HG03108 (cell line): ENCODE measurements around the gene BCAS3.
"Not testable (repeated sequence)": the region's sequence is repeated elsewhere in the genome, so short reads cannot be mapped to it uniquely, and the experiment has no call there.

ENCODE experiments used
- ATAC-seq: cut with Tn5 transposase; IDR thresholded peaks from one replicate; pipeline ENCODE4 v1.9.1; 2021; ENCODE audit warnings: moderate library complexity; ENCODE audit not compliant: unreplicated experiment

The BCAS3 gene

DNA sequence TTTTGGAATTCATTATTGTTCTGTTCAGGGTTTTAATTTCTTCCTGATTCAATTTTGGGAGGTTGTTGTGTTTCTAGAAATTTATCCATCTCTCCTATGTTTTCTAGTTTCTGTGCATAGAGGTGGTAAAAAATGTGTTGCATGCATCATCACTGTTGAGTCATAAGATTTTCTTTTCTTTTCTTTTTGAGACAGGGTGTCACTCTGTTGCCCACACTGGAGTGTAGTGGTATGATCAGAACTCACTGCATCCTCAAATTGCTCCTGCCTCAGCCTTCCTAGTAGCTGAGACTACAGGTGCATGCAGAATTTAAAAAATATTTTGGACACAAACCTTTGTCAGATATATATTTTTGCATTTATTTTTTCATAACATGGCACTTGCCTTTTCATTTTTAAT lies 184.8 kb downstream of the BCAS3 start:
- ATAC-seq = no peak

DNA sequence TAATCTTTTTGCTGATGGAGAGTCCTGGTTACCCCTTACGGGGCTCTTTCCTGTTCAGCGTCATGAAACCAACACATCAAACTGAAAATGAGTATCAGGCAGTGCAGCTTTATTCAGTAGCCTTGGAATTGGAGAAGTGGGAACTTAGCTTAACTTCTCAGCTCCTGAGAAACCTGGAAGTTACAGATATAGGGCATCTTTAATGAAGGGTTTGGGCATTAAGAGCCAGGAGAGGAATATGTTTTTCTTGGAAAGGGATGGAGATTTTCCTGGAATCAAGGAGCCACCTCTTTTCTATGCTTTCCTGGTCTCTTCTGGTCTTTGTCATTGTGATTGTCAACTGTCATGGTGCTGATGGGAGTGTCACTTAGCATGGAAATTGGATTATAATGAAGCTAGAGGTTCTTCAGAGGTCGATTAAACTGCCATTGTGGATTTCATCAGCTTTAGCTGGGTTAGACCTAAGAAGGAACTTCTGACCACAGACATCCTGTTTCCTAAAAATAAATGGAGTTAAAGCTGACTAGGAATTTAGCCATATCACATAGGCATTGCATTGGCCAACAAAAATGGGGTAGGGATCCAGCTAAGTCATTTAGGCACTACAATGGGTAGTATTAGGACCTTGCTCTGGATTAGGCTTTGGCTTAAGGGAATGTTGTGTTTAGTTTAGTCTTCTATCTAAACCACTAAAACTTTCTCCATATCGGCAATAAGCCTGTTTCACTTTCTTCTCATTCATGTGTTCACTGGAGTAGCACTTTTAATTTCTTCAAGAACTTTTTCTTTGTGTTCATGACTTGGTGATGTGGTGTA lies 186.4 kb downstream of the BCAS3 start:
- ATAC-seq = no peak

DNA sequence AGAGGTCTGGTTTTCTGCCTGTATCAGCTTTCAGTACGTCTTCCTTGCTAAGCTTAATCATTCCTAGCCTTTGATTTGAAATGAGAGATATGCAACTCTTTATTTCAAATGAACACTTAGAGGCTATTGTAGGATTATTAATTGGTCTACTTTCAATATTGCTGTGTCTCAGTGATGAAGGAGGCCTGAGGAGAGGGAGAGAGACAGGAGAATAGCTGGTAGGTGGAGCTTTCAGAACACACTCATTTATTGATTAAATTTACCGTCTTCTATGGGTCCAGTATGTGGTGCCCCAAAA lies 187.0 kb downstream of the BCAS3 start:
- no peak for ATAC-seq

DNA sequence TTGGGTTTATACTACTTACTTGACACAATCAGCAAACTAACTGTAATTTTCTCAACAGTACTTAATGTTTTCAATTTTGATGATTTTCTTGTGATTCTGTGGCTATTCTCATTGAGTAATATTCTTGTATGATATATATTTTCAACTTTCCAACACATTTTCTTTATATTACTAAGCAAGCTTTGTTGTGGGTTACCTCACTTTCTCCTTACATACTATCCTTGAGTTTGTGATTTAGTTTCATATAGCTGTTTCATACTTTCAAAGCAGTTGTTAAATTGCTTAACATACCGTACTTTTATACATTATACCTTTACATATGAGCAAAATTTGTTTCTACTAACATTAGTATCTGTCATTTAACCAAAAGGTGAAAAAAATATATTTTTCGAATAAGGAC lies 197.1 kb downstream of the BCAS3 start:
- no peak for ATAC-seq

DNA sequence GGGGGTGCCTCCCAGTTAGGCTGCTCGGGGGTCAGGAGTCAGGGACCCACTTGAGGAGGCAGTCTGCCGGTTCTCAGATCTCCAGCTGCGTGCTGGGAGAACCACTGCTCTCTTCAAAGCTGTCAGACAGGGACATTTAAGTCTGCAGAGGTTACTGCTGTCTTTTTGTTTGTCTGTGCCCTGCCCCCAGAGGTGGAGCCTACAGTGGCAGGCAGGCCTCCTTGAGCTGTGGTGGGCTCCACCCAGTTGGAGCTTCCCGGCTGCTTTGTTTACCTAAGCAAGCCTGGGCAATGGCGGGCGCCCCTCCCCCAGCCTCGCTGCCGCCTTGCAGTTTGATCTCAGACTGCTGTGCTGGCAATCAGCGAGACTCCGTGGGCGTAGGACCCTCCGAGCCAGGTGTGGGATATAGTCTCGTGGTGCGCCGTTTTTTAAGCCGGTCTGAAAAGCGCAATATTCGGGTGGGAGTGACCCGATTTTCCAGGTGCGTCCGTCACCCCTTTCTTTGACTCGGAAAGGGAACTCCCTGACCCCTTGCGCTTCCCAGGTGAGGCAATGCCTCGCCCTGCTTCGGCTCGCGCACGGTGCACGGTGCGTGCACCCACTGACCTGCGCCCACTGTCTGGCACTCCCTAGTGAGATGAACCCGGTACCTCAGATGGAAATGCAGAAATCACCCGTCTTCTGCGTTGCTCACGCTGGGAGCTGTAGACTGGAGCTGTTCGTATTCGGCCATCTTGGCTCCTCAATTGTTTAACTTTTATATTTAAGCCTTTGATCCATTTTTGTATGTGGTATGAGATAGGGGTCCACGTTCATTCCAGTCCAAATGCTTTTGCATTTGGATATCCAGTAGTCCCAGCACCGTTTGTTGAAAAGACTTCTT lies 209.3 kb downstream of the BCAS3 start:
- not testable (repeated sequence) for ATAC-seq

DNA sequence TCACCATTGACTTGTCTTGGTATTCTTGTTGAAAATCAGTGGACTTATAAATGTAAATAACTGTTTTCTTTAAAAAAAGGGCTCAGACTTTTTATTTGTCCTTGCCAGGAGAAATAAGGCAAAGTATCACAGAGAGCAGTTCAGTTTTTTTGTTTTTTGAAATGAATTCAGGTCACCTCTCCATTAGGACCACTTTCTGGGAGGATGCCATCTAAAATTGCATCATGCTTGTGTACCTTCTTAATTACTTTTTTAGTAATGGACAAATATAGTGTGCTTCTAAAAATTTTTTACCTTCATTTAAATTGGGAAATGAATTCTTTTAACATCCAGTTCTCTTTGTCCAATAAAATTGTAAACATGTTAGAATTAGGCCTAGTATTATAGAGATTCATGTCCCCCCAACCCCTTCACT lies 210.0 kb downstream of the BCAS3 start:
- no peak for ATAC-seq

DNA sequence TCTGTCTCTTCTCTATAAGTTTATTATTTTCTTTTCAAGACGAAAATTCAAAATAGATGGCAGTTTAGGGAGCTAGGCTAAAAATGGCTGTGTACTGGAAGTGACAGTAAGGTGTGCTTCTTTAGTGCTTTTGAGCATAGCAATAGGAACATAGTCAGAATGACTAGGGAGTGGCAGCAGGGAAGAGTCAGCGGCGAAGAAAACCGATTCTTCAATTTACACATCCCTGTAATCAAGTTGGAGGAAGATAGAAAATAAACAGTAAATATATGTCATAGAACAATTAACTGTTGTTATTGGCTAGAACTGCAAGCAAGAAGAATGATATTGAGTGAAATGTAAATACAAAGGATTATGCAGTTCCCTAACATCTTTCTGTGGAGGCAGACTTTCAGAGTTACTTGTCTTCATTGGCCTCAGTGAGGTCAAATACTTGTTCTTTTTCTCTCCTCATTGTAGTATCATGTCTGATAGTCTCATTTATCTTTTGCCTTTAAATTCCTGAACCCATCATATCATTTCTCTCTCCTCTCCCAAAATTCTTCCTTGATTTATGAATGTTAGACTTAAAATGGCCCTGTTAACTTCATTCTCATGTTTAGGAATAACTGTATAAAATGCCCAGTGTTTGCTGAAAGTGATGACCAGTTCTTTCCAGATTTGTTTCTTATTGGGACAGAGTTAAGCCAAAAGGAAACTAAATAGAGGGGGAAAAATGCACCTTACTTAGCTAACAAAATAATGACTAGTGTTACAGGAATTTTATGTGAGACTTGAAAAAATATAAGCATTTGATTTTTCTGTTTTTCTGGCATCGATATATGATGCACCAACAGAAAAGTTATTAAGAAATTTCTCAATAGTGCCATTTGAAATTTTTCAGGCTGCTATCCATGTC lies 211.4 kb downstream of the BCAS3 start:
- ATAC-seq = no peak

DNA sequence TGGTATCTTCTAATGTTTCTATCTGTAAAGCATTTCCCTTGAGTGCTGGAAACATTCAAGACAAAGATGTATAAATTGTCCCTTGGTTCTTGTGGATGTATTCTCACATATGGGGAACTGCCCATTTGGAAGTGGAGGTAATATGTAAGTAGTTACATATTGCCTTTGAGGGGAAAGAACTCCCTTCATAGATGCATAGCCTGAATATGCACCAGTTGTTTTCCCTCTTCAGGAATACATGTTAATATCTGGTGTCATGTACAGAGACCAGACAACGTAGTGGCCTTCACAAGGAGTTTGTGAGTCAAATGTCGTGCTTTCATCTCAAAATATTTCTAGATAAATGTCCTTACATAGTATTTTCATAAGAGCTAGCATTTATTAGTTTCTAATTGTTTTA lies 213.5 kb downstream of the BCAS3 start:
- no peak for ATAC-seq

DNA sequence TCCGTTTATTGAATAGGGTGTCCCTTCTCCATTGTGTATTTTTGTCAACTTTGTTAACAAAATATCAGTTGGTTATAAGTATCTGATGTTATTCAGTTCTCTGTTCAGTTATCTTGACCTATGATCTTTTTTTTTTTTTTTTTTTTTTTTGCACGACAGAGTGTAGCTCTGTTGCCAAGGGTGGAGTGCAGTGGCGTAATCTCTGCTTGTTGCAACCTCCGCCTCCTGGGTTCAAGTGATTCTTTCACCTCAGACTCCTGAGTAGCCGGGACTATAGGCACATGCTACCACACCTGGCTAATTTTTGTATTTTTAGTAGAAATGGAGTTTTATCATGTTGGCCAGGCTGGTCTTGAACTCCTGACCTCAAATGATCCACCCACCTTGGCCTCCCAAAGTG lies 215.8 kb downstream of the BCAS3 start:
- ATAC-seq = no peak

DNA sequence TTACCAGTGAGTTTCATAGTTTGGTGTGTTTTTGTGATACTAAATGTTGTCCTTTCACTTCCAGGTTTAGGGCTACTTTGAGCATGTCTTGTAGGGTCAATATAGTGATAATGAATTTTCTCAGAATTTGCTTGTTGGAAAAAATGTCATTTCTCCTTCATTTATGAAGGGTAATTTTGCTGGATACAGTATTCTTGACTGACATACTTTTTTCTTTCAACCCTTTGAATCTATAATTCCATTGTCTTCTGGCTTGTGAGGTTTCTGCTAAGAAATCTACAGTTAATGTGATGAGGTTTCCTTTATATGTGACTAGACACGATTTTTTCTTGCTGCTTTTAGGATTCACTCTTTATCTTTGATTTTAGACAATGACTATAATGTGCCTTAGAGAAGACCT lies 219.3 kb downstream of the BCAS3 start:
- ATAC-seq = no peak

DNA sequence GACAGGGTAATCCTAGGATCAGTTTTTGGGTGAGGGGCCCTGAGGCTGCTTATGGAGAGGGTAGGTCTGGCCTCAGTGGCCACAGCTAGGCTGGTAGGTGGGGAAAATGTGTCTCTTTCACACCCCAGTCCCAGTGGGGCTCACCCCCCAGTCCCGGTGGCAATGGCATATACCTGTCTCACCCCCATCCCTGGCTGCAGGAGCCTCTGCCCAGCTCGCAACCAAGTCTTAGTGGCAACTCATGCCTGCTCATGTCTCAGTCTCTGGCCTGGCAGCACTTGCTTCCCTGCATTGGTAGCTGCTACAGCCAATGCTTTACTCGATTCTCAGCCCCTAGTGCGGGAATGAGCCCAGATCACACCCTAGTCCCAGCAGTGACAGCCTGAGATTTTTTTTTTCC lies 221.5 kb downstream of the BCAS3 start:
- no peak for ATAC-seq

DNA sequence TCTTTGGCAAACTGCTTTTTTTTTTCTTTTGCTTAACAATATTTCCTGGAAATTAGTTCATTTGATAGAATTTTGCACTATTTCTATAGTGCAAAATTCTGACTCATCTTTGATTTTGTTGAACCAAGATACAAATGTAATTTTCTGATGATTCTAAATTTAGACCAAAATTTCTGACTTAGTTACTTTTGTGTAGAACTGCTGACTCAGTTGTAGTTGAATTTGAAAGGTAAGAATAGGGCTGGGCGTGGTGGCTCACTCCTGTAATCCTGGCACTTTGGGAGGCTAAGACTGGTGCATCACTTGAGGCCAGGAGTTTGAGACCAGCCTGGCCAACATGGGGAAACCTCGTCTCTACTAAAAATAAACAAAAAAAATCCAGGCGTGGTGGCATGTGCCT lies 223.0 kb downstream of the BCAS3 start:
- ATAC-seq = no peak

DNA sequence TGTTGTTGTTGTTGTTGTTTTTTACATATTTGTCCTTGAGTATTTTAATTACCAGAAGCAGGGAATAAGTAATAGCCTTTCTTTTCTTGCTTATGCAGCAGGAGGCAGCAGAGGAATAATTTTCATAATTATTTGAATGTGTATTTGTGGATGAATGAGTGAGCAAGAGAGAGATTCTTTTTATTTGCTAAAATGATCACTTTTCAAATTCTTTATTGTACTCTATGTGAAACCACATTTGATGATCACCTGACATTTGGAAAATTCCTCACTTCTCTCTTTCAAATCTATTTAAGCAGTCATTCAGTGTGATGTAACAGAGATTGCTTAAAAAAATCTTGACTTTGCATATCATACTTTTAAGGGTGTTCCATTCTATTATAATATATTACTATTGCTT lies 223.6 kb downstream of the BCAS3 start:
- no peak for ATAC-seq

DNA sequence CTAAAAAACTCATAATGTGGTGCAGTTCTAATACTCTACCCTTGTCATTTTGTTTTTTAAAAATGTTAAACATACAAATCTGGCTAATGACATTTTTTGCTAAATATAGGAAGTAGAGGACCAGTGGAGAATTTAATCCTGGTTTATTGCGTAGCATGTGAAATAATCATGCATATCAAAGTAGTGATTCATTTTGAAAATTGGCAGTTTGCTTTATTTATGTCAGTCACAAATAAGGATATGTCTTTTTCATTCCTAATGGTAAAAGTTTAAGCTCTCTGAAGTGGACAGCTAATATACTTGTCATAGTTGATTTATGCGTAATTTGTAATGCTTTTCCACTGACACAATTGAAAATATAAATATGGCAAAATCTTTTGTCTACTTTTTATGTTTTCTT lies 224.2 kb downstream of the BCAS3 start:
- ATAC-seq = no peak

DNA sequence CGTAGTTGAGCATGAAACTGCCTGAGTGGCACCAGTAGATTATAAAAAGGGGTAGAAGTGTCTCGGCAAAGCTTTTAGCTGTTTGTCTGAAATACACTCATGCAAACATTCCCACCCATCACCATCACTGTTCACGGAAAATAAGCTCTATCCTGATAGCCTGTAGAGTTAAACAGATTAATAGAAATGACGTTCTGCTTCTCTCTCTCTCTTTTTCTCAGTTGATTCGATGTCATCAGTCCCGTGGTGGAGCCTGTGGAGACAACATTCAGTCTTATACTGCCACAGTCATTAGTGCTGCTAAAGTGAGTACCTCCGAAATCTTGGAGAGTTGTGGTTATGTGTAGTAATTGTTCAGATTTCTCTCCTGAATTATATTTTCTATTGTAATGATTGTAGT lies 224.7 kb downstream of the BCAS3 start:
- ATAC-seq = no peak

DNA sequence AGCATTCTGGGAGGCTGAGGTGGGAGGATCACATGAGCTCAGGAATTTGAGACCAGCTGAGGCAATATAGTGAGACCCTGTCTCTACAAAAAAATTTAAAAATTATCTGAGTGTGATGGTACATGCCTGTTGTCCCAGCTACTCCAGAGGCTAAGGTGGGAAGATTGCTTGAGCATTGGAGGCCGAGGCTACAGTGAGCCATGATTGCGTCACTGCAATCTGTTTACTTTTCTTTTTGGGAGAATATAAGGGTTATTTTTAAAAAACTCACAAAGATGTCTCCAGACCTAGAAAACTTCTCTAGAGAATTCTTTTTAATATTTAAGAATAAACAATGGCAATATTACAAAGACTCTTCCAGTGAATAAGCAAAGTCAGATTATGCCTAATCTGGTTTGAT lies 226.9 kb downstream of the BCAS3 start:
- no peak for ATAC-seq

DNA sequence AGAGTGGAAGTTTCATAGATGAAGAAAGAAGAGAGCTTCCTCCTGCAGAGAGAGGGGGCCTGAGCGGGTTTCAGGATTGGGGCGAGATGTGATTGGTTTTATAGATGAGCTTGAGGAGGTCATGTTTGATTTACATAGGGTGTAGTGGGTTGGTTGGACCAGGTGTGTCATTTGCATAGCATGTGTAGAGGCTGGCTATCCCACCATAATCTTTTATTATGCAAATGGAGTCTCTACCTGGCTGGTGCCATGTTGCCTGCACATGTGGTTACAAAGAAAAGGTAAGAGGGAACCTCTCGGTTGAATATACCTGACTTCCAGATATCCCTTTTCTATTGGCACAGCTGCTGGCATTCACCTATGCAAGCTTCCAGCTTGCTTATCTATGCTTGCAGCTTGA lies 228.1 kb downstream of the BCAS3 start:
- ATAC-seq = no peak

DNA sequence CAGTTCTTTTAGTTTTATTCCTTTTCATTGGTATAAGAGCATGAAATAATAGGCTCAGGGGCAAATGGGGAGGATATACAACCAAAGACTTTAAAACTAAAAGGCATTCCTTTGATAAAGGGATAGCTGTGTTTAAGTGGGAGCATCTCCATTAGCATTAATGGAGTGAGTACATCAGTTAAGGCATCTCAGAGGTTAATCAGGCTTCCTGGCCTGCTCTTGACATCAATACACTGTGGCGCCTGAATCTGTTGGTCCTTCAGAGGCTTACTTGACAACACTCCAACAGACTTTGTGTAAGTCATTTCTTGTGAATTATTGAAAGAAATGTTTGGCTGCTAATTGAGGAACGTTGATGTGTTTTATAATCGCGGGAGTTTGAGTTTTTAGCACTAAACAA lies 230.7 kb downstream of the BCAS3 start:
- ATAC-seq = no peak

DNA sequence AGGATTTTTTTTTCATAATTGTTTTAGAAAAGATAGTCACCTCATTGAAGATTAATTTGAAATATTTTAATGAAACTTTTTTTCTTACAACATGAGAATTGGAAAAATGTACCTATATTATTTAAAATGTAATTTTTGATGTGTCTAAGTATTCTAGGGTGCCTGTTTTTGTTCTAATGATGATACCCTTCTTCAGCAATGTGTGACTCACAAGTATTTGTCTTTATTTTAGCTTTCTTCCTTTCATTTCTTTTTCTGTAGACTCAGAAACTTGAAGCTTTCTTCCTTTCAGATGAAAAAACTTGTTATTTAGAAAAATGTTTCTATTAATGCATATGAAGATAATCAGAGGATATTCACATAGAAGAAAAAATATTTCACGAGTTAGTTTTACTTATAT lies 231.8 kb downstream of the BCAS3 start:
- no peak for ATAC-seq

DNA sequence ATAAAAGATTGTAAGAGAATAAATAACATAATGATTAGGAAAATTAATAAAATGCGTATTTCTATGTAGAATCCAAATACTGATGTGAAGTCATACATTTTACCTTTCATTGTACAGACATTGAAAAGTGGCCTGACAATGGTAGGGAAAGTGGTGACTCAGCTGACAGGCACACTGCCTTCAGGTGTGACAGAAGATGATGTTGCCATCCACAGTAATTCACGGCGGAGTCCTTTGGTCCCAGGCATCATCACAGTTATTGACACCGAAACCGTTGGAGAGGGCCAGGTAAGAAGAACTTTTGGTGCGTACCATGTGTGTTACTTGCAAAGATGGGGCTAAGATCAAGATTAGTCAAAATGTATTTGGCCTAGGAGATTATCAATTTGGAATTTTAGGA lies 232.8 kb downstream of the BCAS3 start:
- ATAC-seq = no peak

DNA sequence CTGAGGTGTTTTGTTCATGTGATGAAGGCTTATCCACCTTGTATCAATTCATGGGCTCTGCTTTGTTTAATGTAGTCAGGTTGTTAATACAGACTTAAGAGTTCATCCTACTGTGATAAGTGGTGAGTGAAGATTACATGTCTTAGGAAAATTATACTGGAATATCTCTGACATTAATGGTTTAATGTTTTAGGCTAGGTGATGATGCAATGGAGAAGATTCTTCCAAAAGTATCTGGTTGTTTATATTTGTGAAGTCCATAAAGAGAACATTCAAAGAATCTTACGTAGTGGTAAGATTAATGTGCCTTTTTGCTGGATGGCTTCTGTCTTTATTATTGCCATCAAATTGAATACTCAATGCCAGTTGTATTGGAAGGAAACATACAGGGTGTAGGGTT lies 236.4 kb downstream of the BCAS3 start:
- ATAC-seq = no peak
